ENCODE data around the gene EPO.
"Not testable (repeated sequence)": the region's sequence is repeated elsewhere in the genome, so short reads cannot be mapped to it uniquely, and the experiment has no call there.

EPO gene

GRCh38 chr7:100705320-100705752 is 14.9 kb upstream of the EPO start:
- DNase-seq (ENCODE audit: low spot score) (peak; percentile 94), FAIRE-seq (peak; percentile 83)

- peak; percentile 95 for FAIRE-seq
Observed at GRCh38 chr7:100705753-100706671, 14.3 kb upstream of the EPO start, which contains the start of gene POP7. POP7 (plus strand) TSS chr7:100706121; CDS start chr7:100706831, 710 bp downstream.

GRCh38 chr7:100706672-100707311 is 13.5 kb upstream of the EPO start:
- no peak for DNase-seq (ENCODE audit: low spot score)
- no peak for FAIRE-seq

More at GRCh38 chr7:100705753-100706671, 14.3 kb upstream of the EPO start, which contains the start of gene POP7:
- DNase-seq (ENCODE audit: low spot score): peak; percentile 100

- DNase-seq (ENCODE audit: low spot score): no peak
Observed at GRCh38 chr7:100708395-100708794, 11.9 kb upstream of the EPO start.

GRCh38 chr7:100710452-100710851 is 9.8 kb upstream of the EPO start:
- DNase-seq (ENCODE audit: low spot score): no peak
- FAIRE-seq: no peak

More at GRCh38 chr7:100708395-100708794, 11.9 kb upstream of the EPO start:
- no peak for FAIRE-seq

GRCh38 chr7:100711369-100711768 is 8.9 kb upstream of the EPO start:
- DNase-seq (ENCODE audit: low spot score) (no peak), FAIRE-seq (no peak)

- DNase-seq (ENCODE audit: low spot score): no peak
- no peak for FAIRE-seq
Observed at GRCh38 chr7:100714725-100715124, 5.5 kb upstream of the EPO start.

GRCh38 chr7:100717073-100717472 is 3.2 kb upstream of the EPO start:
- not testable (repeated sequence) for FAIRE-seq; DNase-seq (ENCODE audit: low spot score)

- DNase-seq (ENCODE audit: low spot score): no peak
- no peak for FAIRE-seq
Observed at GRCh38 chr7:100719523-100720278, 567 bp upstream of the EPO start.

GRCh38 chr7:100720671-100721504 is 620 bp downstream of the EPO start:
- FAIRE-seq: no peak
- DNase-seq (ENCODE audit: low spot score): no peak

- FAIRE-seq: no peak
Observed at GRCh38 chr7:100721505-100721812, 1.2 kb downstream of the EPO start.

GRCh38 chr7:100722480-100723212 is 2.4 kb downstream of the EPO start:
- FAIRE-seq: no peak

More at GRCh38 chr7:100721505-100721812, 1.2 kb downstream of the EPO start:
- no peak for DNase-seq (ENCODE audit: low spot score)

GRCh38 chr7:100723732-100724275 is 3.5 kb downstream of the EPO start:
- FAIRE-seq: no peak

More at GRCh38 chr7:100722480-100723212, 2.4 kb downstream of the EPO start:
- no peak for DNase-seq (ENCODE audit: low spot score)

GRCh38 chr7:100724364-100724763 is 4.1 kb downstream of the EPO start:
- not testable (repeated sequence) for DNase-seq (ENCODE audit: low spot score); FAIRE-seq

More at GRCh38 chr7:100723732-100724275, 3.5 kb downstream of the EPO start:
- no peak for DNase-seq (ENCODE audit: low spot score)

- FAIRE-seq: no peak
- DNase-seq (ENCODE audit: low spot score): peak; percentile 70
Observed at GRCh38 chr7:100726996-100727761, 6.9 kb downstream of the EPO start.

GRCh38 chr7:100728196-100728595 is 7.9 kb downstream of the EPO start:
- FAIRE-seq: no peak

GRCh38 chr7:100730136-100730800 is 10.0 kb downstream of the EPO start:
- DNase-seq (ENCODE audit: low spot score) (no peak), FAIRE-seq (no peak)

More at GRCh38 chr7:100728196-100728595, 7.9 kb downstream of the EPO start:
- no peak for DNase-seq (ENCODE audit: low spot score)

- no peak for FAIRE-seq
- no peak for DNase-seq (ENCODE audit: low spot score)
Observed at GRCh38 chr7:100731937-100732636, 11.8 kb downstream of the EPO start.
